Esophagus muscularis mucosa (tissue), 4 donors: ENCODE data around the gene NCKAP5. TPM values are rescaled to one million over a fixed set of nuclear protein-coding genes. Genes with fewer than 3 reads are reported as not detected.

Experiments used
- DNase-seq: peaks from one replicate; pipeline ENCODE4 v3.0.0-alpha.2; 2017; ENCODE audit errors: extremely low spot score
- H3K27ac ChIP-seq, 4 donors: fragments of 200-600 bp; sonication (generic); replicated peaks in 1 of 4; 1 replicate in 3 of 4; 2 replicates in 1 of 4; pipeline ENCODE4 v1.5.1; 2016 to 2019; ENCODE audit warnings: mild to moderate bottlenecking in 1 of 4
- H3K27me3 ChIP-seq, 4 donors: fragments of 200-600 bp; sonication (generic); one replicate each; pipeline versions ENCODE4 v1.5.1 to v1.6.0; 2016 to 2019
- H3K36me3 ChIP-seq, 4 donors: fragments of 200-600 bp; sonication (generic); one replicate each; pipeline ENCODE4 v1.5.1; 2016 to 2019
- H3K4me1 ChIP-seq, 4 donors: fragments of 200-600 bp; sonication (generic); one replicate each; pipeline ENCODE4 v1.5.1; 2016 to 2019
- H3K4me3 ChIP-seq, 4 donors: fragments of 200-600 bp; sonication (generic); 1 replicate in 2 of 4; 2 replicates in 2 of 4; pipeline ENCODE4 v1.5.1; 2016 to 2019; ENCODE audit warnings: mild to moderate bottlenecking in 4 of 4, moderate library complexity in 1 of 4
- H3K9me3 ChIP-seq, 4 donors: fragments of 200-600 bp; sonication (generic); 1 replicate in 3 of 4; 2 replicates in 1 of 4; pipeline ENCODE4 v1.5.1; 2016 to 2019
- EP300 ChIP-seq: sonication (generic); formaldehyde crosslinking; IDR thresholded peaks from one replicate; pipeline ENCODE4 v1.6.1; 2017; ENCODE audit warnings: antibody characterized with exemption
- POLR2A ChIP-seq: fragments of 450-650 bp; IDR thresholded peaks from one replicate; pipeline ENCODE4 v1.6.1; 2017; ENCODE audit warnings: antibody characterized with exemption, moderate library complexity, mild to moderate bottlenecking, low read depth
- POLR2AphosphoS5 ChIP-seq, 2 donors: sonication (generic); formaldehyde crosslinking; IDR thresholded peaks; one replicate each; pipeline ENCODE4 v1.6.1; 2017; ENCODE audit warnings: antibody characterized with exemption in 2 of 2
- WGBS: methylation state at CpG from one replicate; pipeline ENCODE4 v1.1.5; 2018; 5-methylcytosine and 5-hydroxymethylcytosine counted together
- intact Hi-C: fragments of 100-400 bp; cut with DNase I; formaldehyde crosslinking; loops from one replicate; pipeline ENCODE4 v1.15.1; 2023
- total RNA-seq, 4 donors: library from RNA; depleted of rRNA; stranded (reverse); fragments of >200 nt; gene quantifications; one replicate each; pipeline versions ENCODE4 v1.1.0 to v1.2.1, GENCODE V29; 2016
- TF ChIP-seq, protein P1 (sequence below), 3 experiments: fragments of 200-600 bp in 2 of 3; fragments of 450-650 bp in 1 of 3; sonication (generic) in 2 of 3; IDR thresholded peaks; one replicate each; pipeline ENCODE4 v1.5.1; 2017 to 2019; ENCODE audit warnings: antibody characterized with exemption in 3 of 3, mild to moderate bottlenecking in 2 of 3, moderate library complexity in 1 of 3

Gene NCKAP5
- total RNA-seq, 4 donors from 2014 or later: 0.33 to 1.8 (median 1.0) TPM

DNA sequence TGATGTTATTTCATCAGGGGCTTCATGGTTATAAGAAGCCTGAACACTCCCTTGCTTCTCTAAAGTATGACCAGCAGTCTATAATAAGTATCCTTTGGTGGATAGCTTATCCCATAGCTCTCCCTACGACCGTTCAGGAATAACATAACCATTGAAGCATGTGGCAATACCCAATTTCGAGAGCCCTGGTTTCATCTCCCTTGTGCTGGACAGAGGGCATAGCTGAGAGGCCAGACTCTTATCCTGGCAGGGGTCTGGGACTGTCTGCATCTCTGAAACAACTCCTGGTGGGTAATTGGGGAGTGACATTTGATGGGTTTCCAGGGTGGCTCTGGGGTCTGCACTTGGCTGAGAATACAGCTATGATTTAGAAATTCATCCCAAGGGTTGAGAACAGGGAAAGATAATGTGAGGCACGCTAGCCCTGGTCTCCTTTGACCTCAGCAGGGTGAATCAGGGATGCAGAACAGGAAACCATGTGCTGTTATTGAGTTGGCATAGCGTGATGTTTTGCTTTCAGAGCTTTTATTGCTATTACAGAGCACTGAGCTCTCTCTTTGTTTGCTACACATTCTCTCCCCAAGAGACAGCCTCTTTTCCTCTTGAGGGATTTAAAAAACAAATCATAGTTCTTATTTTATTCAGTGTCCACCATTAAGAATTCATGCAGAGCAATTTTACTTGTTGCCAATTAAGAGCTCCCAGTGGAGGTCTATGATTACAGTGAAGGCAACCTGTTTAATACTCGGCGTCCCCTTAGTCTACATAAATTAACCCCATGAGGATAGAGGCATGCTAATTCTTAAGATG, 274.5 kb downstream of the NCKAP5 start:
- Histone ChIP-seq H3K9me3 (no peaks in the 10 kb centered on the region), H3K27me3 (no peaks in the 10 kb centered on the region), H3K4me3 (no peak overlapping the region), H3K4me1 (no peaks in the 10 kb centered on the region), H3K27ac (no peak overlapping the region), H3K36me3 (no peaks in the 10 kb centered on the region)
- WGBS: 86% methylated on average over 7 of the region's 7 CpGs
- DNase-seq: no peak
- TF ChIP-seq POLR2A: no peak
- TF ChIP-seq EP300: no peak
- TF ChIP-seq, protein P1, sequence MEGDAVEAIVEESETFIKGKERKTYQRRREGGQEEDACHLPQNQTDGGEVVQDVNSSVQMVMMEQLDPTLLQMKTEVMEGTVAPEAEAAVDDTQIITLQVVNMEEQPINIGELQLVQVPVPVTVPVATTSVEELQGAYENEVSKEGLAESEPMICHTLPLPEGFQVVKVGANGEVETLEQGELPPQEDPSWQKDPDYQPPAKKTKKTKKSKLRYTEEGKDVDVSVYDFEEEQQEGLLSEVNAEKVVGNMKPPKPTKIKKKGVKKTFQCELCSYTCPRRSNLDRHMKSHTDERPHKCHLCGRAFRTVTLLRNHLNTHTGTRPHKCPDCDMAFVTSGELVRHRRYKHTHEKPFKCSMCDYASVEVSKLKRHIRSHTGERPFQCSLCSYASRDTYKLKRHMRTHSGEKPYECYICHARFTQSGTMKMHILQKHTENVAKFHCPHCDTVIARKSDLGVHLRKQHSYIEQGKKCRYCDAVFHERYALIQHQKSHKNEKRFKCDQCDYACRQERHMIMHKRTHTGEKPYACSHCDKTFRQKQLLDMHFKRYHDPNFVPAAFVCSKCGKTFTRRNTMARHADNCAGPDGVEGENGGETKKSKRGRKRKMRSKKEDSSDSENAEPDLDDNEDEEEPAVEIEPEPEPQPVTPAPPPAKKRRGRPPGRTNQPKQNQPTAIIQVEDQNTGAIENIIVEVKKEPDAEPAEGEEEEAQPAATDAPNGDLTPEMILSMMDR (IDR thresholded peaks at IDR 0.05): no peak
- TF ChIP-seq POLR2AphosphoS5 (IDR thresholded peaks at IDR 0.05): no peak
- intact Hi-C loops: no loop called here

DNA sequence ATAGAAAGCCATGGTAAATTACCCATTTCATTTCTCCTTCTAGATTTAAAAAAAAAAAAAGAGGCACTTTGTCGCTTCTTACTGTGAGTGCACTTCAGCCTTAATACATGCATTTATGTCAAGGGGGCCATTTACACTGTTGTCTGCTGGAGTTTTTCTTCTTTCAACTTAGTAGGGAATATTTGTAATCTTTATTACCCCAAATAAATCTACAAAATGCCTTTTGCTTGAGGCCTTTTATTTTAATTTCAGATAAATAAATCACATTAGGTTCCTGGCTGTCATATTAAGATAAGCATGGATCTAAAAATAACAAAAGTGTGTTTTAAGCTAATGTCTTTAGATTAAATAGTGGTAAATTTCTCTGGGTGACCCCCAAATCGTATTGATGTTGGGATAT, 276.0 kb downstream of the NCKAP5 start:
- intact Hi-C loops: no loop called here
- H3K27ac ChIP-seq: no peak overlapping the region
- H3K36me3 ChIP-seq: no peaks in the 10 kb centered on the region
- TF ChIP-seq, protein P1 (IDR thresholded peaks at IDR 0.05): no peak
- 70% methylated on average over 2 of the region's 2 CpGs for WGBS
- H3K27me3 ChIP-seq: no peaks in the 10 kb centered on the region
- no peaks in the 10 kb centered on the region for H3K4me1 ChIP-seq
- H3K4me3 ChIP-seq: no peak overlapping the region
- DNase-seq: no peak
- H3K9me3 ChIP-seq: no peaks in the 10 kb centered on the region

DNA sequence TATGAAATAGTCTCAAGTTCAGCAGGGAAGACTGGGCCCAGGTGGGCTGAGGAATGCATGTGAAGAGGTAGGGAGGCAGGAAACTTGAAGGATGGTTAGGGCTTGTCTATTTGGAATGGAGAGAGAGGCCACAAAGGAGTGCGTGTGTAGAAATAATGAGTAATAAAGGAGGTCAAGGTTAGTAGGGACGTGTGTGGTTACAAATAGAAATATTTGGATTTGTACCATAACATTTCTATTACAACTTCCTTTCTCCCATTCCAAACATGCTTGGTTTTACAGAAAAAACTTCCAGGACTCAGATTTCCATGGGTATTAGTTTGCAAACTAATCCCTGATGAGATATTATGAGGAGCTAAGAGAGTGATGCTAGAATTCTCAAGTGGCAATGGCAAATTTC, 280.6 kb downstream of the NCKAP5 start:
- 68% methylated on average over 2 of the region's 2 CpGs for WGBS
- no peaks in the 10 kb centered on the region for H3K27me3 ChIP-seq
- no peaks in the 10 kb centered on the region for H3K9me3 ChIP-seq
- H3K4me3 ChIP-seq: no peak overlapping the region
- intact Hi-C loops: no loop called here
- H3K36me3 ChIP-seq: no peaks in the 10 kb centered on the region
- TF ChIP-seq POLR2A (no peak), POLR2AphosphoS5 (IDR thresholded peaks at IDR 0.05) (no peak)
- TF ChIP-seq, protein P1 (IDR thresholded peaks at IDR 0.05): no peak
- no peak overlapping the region for H3K27ac ChIP-seq
- no peak for DNase-seq
- no peaks in the 10 kb centered on the region for H3K4me1 ChIP-seq

DNA sequence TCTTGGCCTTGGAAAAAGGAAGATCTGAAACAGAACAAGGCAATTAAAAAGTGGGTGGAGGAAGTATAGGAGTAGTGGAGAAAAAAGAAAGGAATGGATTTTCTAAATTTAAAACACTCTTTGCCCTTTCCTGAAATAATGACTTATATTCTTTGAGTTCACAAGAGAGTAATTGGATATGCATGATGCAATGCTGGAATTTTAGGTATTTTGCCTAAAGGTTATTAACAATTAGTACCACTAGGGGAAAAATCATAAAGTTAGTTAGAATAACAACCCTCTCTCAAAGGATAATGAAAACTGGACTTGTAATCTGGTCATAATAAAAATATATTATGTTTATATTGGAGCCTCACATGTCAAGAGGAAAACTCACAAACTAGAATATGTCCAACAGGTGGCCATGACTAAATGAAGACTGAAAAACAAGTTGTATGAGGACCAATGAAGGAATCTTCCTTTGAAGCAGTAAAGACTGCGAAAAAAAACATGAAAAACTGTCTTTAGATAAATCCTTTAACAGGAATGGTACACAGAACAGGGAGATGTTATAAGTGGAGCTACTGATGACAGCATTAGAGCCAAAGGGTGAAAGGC, 281.8 kb downstream of the NCKAP5 start:
- TF ChIP-seq POLR2A (no peak), EP300 (no peak), POLR2AphosphoS5 (IDR thresholded peaks at IDR 0.05) (no peak)
- TF ChIP-seq, protein P1 (IDR thresholded peaks at IDR 0.05): no peak
- 87% methylated on average over 1 of the region's 1 CpG for WGBS
- DNase-seq: no peak
- H3K27me3 ChIP-seq: no peaks in the 10 kb centered on the region
- no peak overlapping the region for H3K4me3 ChIP-seq
- no peak overlapping the region for H3K27ac ChIP-seq
- no peaks in the 10 kb centered on the region for H3K36me3 ChIP-seq
- H3K4me1 ChIP-seq: no peaks in the 10 kb centered on the region
- intact Hi-C loops: no loop called here
- no peaks in the 10 kb centered on the region for H3K9me3 ChIP-seq
